NCI-H774 (cell line): ENCODE data around the gene ROGDI.
A peak's percentile ranks its signal among the peaks of the same experiment; 100 is the strongest.
"Not testable (repeated sequence)": the region's sequence is repeated elsewhere in the genome, so short reads cannot be mapped to it uniquely, and the experiment has no call there.

Experiments used
- DNase-seq: peaks from one replicate; lab custom pipeline; 2025; lab: John Stamatoyannopoulos, UW

ROGDI gene

DNA sequence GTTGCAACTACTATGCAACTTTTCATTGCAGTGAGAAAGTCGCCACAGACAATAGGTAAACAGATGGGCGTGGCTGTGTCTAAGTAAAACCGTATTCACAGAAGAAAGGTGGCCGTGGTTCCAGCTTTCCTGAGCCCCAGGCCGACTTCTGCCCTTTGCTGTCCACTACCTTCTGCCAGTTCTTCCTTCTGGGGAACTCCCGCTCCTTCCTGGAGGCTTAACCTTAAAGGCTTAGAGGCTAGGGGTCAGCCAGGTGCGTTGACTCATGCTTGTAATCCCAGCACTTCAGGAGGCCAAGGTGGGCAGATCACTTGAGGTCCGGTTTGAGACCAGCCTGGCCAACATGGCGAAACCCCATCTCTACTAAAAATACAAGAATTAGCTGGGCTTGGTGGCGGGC, 12.2 kb downstream of the ROGDI start:
- no peak for DNase-seq

DNA sequence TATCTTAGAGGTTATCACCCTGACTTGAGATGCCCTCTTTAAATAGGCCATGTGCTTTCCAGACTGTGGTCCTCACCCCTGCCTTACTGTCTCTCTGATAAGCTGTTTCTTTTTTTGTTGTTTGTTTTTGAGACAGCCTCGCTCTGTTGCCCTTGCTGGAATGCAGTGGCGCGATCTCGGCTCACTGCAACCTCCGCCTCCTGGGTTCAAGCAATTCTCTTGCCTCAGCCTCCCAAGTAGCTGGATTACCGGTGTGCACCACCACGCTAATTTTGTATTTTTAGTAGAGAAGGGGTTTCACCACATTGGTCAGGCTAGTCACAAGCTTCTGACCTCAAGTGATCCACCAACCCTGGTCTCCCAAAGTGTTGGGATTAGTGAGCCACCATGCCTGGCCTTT, 13.5 kb downstream of the ROGDI start:
- DNase-seq: no peak

DNA sequence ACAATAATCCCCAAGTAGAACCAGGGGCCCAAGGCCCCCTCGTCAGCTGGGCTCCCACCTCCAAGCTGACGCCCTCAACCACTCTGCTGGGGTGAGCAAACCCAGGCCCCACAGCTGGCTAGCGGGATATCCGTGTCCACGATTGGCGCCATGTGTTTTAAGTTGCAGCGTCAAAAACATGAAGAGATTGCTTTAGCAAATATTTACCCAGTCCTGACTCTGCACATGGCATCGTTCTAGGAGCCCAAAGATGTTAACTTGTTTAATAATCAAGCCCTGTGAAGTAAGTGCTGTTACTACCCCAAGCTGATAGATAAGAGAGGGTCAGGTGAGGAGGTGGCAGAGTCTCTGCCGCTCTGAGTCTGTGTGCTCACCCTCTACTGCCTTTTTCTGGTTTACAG, 13.9 kb downstream of the ROGDI start:
- no peak for DNase-seq

DNA sequence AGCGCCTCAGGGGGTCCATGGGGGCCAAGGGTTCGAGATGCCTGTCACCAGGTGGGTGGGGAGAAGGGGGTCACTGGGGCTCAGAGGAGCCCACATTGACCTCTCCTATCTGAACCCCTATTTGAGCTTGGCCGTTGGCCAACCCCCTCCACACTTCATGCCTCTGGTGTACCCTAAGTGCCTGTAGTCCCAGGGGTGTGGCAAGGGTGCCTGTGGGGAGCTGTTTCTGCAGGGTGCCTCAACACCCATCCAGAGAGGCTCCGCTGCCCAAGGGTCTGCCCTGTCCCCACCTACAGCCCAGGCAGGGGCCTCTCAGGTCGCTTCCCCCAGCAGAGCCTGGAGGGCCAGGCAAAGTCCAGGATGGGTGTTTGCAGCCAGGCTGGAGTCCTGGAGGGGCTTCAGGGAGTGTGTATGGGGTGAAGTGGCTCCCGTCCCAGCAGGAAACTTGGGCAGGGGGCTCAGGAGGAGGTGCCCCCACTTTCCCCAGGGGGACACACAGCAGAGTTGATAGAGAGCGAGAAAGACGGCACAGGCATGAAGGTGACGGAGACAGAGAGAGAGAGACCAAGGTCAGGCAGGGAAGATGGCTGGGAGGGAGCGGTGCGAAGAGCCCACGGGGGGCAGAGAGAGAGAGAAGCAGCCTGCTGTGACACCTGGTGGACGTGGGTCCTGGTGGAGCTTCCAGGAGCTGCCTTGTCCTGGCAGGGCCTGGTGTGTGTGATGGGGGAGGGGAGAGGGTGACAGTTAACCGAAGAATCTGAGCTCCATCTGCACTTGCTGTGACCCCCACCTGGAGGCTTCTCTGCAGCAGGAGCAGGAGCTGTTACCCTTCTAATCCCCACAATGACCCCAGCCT, 14.6 kb downstream of the ROGDI start, which contains the start of gene SEPTIN12:
SEPTIN12 (minus strand) TSS at position 719 of the 856 bp plus-strand sequence; CDS start at position 19, 700 bp downstream.
- no peak for DNase-seq

DNA sequence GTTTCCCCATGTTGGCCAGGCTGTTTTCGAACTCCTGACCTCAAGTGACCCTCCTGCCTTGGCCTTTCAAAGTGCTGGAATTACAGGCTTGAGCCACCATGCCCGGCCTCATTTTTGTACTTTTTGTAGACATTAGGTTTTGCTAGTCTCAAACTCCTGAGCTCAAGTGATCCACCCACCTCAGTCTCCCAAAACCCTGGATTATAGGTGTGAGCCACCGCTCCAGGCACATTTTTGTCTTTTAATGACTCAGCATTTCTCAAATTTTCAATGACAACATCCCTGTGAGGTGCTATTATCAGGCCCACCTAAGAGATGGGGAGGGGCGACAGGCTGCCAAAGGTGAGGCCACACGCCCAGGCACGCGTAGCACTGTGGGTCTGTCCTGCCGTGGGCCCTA, 15.4 kb downstream of the ROGDI start:
- DNase-seq: no peak

DNA sequence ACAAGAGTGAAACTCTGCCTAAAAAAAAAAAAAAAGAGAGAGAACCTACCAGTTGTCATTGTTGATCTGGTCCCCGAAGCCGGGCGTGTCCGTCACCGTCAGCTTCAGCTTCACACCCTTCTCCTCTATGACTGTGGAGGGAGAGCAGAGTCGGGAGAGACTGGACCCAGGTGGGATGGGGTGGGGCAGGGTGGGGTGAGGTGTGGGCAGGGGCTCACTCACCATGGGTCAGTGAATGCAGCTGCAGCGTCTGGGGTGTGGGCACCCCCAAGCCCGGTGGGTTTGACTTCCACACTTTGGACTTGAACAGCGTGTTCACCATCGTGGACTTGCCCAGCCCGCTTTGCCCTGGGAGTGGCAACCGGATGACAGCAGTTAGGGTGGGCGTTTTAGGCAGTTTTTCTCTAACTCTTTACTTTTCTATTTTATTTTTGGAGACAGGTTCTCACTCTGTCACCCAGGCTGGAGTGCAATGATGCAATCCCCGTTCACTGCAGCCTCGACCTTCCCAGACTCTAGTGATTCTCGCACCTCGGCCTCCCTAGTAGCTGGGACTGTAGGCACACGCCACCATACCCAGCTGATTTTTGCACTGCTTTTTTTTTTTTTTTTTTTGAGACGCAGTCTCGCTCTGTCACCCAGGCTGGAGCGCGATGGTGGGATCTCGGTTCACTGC, 16.5 kb downstream of the ROGDI start:
- no peak for DNase-seq

DNA sequence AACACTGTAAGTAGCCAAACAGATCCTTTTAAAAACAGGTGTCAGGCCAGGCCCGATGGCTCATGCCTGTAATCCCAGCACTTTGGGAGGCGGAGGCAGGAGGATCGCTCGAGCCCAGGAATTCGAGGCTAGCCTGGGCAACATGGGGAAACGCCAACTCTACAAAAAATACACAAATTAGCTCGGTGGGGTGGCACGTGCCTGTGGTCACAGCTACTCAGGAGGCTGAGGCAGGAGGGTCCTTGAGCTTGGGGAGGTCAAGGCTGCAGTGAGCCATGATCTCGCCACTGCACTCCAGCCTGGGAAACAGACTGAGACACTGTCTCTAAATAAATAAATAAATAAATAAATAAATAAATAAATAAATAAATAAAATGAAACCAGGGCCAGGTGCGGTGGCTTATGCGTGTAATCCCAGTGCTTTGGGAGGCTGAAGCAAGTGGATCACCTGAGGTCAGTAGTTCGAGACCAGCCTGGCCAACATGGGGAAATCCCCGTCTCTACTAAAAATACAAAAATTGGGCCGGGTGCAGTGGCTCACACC, 17.9 kb downstream of the ROGDI start:
- DNase-seq: not testable (repeated sequence)

DNA sequence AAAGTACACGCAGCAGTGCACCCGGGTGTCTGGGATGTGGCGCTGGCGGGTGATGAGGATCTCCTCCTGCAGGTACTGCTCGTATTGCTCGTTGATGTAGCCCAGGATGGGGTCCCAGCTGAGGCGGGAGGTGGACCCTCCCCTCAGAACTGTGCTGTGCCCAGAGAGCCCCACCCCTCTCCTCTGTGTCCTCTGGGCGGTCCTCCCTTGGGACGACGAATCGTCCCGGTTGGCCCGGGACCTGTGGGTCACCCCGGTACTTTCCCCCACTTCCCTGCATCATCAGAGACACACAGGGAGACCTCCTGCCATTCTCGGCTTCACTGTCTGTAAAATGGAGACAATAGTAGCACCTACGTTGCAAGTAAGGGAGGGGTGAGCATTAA, 18.5 kb downstream of the ROGDI start:
- no peak for DNase-seq

DNA sequence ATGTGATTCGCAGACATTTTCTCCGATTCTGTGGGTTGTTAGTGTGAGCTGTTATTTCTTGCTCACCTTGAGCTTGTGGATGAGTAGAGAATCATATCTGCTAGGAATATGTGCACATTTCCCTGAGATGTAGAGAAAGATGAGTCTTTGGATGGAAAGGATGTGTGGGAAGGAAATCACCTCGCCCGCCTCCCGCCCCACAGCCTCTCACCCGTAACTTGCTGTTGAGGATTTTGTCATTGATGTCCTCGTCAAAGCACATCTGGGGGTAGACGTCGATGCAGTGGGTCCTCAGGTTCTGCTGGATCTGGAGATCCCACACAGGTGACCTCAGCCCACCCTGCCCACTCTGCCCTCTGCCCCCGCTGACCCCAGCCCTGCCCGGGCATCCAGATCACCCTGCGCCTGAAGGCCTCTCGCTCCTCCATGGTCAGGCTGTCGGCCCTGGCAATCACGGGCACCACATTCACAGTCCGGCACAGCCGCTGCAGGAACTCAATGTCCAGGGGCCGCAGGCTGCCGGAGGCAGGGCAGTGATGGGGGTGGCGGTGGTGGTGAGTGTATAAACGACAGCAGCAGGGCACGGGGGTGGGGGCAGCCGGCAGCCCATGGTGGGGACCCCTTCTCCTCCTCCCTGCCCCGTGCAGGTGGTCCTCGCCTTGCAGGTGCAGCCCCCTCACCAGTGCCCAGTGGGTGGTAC, 19.0 kb downstream of the ROGDI start:
- DNase-seq: no peak

DNA sequence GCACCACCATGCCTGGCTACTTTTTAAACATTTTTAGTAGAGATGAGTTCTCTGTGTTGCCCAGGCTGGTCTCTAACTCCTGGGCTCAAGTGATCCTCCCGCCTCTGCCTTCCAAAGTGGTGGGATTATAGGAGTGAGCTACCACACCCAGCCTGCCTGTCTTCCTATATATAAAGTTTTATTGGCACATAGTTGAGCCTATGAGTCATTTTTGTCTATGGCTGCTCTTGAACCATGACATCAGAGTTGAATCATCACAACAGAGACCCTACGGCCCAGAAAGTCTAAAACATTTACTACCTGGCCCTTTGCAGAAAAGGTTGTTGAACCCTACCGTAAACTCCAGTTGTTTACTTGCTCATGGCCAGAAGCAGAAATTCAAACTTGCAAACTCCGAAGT, 22.2 kb downstream of the ROGDI start:
- no peak for DNase-seq

DNA sequence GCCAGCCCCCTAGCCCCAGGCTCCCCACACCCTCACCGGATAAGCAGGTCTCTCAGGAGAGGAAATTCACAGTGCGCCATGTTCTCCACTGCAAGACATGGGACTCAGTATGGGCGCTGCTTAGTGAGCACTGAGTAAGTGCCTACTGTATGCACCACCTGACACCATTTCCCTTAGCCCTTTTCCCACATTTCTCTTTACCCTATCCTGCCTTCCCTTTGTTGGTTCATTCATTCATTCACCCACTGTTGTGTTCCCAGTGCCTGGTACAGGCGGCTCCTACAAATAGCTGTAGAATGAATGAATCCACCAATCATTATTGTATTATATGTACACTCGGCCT, 24.4 kb downstream of the ROGDI start:
- no peak for DNase-seq

DNA sequence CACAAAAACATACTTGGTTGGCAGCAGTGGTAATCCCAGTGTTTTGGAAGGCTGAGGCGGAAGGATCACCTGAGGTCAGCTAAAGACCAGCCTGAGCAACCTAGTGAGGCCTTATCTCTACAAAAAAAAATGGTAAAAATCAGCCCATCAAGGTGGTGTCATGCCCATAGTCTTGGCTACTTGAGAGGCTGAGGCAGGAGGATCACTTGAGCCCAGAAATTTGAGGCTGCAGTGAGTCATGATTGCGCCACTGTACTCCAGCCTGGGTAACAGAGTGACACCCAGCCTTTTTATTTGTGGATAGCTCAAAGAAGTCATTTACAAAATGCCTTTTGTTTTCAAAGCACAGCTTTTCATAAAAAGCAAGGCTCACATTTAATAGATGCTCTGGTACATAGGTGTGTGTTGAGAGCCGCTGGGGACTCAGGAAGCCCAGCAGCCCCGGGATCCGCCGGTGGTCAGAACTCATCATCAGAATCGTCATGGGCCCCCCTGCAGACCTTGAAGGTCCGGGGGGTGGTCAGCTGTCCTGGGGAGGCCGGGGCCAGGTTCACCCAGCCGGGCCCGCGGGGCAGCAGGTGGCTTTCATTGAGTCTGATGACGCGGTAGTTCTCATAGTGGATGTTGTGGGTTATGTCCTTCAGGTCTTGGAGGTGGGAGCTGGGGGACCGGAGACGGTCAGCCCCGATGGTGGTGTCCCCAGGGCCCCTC, 24.9 kb downstream of the ROGDI start:
- no peak for DNase-seq

DNA sequence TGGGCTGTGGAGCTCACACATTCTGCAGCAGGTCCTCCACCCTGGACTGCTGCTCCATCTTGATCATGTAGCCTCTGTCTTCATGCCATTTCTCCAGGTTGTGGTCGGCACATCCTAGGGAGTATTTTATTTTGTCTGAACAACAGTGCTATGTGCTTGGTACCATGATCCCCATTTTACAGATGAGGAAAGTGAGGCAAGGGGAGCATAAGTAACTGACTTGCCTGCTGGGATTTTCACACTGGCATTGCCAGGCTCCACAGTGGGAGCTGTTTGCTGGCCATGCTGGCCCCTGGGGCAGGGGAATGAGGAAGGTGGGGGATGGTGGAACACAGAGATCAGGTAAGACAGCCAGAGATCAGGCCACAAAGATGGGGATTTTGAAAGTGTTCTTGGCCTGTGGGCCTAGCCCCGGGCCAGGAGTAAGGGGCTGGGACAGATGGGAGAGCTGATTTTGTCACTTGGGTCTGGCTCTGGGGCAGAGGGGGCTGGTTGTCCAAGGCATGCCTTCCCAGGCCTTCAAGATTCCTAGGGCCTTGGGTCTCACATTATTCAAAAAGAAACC, 26.2 kb downstream of the ROGDI start:
- no peak for DNase-seq

DNA sequence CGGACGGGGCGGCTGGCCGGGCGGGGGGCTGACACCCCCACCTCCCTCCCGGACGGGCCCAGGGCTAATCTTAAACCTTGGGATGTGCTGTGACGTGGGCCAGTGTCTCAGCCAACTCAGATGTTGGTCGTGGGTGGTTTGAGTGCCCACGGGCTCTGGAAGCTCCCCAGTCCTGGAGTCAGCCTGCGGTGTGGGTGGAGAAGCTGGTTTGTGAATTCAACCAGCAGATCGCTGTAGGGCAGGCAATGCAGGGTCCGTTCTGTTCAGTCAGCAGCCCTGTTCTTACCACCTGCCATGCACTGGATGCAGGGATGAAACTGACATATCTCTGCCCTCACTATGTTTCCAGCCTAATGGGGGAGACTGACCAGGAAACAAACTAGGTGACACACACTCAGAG, 27.4 kb downstream of the ROGDI start:
- DNase-seq: no peak

DNA sequence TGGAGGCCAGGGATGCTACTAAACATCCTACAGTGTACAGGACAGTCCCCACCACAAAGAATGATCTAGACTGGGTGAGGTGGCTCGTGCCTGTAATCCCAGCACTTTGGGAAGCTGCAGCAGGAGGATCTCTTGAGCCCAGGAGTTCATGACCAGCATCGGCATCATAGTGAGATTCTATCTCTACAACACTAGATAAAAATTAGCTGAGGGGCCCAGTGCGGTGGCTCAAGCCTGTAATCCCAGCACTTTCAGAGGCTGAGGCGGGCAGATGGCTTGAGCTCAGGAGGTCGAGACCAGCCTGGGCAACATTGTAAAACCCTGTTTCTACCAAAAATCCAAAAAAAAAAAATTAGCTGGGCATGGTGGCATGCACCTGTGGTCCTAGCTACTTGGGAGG, 30.1 kb downstream of the ROGDI start:
- DNase-seq: no peak

DNA sequence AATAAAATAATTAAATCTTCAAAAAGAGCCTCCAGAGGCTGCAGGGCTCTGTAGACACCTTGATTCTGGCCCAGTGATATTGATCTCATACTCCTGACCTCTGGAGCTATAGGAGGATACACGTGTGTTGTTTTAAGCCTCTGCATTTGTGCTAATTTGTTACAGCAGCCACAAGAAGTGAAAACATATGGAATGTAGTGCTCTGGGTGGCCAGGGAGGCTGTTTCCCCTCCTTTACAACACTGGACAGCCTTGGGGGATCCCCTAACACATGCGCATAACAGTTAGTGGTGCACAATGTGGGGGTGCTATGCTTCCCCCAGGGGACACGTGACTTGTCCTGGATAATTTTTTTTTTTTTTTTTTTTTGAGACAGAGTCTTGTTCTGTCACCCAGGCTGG, 30.8 kb downstream of the ROGDI start:
- DNase-seq: no peak

DNA sequence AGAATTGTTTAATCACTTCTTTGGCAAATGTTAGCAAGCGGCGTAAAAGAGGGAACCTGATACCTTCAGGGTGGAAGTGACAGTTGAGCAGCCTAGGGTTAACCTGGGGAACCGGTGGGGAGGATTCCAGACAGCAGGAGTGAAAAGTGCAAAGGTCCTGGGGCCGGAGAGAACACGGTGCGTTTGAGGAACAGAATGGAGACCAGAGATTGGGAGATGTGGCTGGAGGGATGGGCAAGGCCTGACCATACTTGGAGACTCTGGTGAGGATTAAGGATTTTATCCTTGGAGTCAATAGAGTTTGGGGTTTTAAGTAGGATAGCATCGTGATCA, 33.2 kb downstream of the ROGDI start:
- DNase-seq: no peak

DNA sequence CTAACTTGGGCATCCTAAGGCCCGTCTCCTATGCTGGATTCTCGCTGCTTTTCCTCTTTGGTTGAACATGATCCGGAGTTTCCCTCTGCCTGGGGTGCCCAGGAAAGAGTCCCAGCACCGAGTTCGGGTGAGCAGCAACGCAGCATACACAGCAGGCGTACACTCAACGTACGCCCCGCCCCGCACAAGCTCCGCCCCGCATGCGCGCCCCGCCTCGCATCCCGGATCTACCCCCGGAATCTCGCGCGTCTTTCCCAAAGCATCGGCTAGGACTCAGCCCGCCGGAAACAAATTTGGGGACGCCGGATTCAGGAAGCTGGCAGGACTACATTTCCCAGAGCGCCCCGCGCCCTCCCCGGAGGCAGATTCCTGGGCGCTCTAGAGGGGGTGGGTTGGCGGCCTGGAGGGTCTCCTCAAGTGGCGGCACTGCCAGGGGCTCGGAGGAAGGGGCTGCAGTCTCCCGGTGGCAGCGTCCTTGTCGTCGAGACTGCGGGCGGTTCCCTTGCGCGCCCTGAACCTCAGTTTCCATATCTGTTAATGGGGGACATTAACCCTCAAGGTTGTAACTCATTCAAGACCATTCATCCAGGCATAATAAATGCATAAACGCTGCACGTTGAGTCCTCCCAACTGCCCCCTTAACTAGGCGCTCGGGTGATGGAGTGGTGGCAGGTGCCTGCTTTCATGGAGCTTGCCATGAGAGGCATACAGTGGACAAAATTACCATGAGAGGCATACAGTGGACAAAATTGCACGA, 33.7 kb downstream of the ROGDI start:
- peak; percentile 96 for DNase-seq

DNA sequence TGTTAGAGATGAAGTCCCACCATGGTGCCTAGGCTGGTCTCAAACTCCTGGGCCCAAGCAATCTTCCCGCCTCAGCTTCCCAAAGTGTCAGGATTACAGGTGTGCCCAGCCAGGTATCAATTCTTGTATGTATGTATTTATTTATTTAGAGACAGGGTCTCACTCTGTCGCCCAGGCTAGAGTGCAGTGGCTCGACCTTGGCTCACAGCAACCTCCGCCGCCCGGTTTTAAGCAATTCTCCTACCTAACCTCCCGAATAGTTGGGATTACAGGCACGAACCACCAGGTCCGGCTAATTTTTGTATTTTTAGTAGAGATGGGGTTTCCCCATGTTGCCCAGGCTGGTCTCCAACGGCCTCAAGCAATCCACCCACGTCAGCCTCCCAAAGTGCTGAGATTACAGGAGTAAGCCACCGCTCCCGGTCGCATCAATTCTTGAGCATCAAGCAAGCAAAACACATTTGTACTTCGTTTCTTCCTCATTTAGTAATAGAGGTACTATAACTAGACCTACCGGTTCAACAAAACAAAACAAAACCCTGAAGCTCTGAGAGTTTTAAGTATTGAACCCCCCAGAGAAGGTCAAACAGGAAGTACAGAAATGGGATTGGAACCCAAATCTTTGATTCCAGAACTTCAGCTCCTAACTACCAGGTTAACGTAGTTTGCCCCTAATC, 34.4 kb downstream of the ROGDI start:
- no peak for DNase-seq

DNA sequence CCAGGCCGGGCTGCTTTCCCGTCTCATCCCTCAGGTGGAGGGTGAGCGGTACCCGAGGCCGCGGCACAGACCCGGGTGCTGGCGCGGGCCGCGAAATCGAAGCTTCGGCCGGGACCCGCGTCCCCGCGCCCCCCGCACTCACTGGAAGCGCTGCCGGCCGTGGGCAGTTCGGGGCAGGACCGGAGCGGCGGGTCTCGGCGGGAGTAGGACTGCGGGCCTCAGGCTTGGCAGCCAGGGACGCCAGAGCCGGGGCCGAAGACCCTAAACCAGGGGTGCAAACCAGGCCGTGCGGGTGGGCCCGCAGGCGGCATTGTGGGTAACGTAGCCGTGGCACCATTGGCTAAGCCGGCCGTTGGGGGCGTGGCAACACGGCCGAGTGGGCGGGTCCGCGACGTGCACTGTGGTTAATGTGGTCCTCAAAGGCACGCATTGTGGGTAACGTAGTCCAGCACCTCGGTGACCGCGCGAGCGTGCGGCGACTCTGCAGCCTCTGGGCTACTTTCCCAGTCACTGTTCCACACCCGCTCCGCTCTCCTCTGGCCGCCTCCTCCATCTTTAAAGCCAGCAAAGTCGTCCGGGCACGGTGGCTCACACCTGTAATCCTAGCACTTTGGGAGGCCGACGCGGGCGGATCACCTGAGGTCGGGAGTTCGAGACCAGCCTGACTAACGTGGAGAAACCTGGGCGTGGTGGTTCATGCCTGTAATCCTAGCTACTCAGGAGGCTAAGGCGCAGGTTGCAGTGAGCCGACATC, 35.4 kb downstream of the ROGDI start, which contains the start of gene ZNF500:
ZNF500 (minus strand) TSS at position 288 of the 754 bp plus-strand sequence. CDS start 1,184 bp downstream, outside the sequence.
- peak; percentile 94 for DNase-seq
